ENCODE measurements around the gene WWOX. TPM values are rescaled to one million over a fixed set of nuclear protein-coding genes. Genes with fewer than 3 reads are reported as not detected.

Gene WWOX
- polyA plus RNA-seq, 3 donors: 36.4 to 36.6 (median 36.5) TPM

DNA sequence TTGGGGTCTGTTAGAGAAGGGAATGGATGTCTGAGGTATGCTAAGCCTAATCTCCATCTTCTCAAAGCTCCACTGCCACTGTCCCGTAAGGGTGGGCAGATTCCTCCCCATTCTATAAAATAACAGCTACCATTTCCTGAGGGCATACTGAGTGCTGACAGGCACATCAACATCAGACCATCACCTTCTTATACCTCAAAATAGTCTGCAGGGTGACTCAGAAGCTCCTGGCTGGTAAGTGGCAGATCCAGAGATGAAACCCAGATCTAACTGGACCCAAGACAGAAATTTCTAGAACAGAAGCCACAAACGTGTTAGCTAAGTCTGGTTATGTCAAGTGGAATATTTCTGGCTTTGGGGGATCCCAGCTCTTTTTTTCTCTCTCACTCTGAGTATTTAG lies 548.0 kb downstream of the WWOX start:
- DNase-seq: no peak

DNA sequence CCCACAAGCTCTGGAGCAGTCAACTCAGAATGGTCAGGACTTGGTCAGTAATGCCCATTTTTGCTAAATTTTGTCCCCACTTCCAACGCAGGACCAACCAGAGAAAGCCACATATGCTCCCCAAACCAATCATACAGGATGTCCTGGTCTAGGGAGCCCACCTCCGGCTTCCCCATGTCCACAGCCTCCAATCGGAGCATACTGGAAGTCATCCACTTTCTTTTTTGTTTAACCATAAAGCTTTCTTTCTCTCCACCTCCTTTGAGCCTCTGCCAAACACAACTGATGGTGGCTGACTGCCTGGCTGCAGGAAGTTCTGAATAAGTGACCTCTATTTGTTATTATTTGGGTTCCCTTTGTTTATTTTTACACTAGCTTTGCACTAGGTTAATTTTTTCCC lies 549.1 kb downstream of the WWOX start:
- DNase-seq: peak; percentile 42

DNA sequence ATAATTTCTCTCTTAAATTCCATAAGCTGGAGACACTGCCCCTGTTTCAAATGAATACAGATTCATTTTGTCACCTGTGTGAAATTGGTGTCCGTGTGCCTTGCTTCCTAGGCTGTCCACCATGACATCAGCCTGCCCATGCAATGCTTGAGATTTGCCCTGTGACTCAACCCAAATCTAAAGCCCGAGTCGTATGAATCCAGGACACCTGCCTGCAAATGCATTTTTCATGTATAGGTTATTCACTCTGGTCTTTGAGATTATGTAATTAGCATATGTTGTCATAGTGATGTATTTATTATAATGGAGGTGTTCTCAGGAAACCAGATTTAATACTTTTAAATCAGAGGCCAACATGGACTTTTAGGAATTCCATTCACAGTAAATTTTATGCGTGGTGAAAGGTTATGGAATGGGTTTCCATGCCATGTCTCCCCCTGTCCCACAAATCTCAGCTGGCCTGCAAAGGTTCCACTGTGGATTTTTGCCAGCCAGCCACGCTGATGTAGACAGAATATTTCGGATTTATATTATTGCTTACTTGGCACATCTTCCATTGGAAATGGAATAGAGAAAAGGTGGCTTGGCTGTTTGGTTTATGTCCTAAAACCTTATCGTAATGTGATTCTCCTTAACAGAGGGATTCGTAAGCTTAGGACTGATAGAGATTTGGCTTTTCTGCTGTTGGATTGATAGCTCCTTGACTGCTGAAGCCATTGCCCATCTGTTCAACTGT lies 551.1 kb downstream of the WWOX start:
- DNase-seq: no peak

DNA sequence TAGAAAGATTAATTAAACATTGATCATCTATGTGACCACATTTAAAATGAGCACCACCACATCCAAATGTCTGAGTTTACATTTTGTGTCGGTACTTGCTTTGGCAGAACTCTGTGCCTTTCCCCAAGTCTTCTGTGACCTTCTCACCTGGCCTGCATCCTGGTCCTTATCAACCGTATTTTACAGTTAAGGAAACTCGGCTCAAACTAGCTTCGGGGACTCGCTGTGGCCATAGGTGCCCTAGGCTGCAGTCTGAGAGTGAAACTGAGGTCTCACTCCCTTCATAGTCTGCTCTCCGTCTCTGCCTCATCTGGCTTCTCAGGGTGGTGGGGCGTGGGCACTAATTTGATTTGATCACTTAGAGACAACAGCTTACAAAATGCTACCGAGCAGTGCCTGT lies 555.5 kb downstream of the WWOX start:
- DNase-seq: no peak

DNA sequence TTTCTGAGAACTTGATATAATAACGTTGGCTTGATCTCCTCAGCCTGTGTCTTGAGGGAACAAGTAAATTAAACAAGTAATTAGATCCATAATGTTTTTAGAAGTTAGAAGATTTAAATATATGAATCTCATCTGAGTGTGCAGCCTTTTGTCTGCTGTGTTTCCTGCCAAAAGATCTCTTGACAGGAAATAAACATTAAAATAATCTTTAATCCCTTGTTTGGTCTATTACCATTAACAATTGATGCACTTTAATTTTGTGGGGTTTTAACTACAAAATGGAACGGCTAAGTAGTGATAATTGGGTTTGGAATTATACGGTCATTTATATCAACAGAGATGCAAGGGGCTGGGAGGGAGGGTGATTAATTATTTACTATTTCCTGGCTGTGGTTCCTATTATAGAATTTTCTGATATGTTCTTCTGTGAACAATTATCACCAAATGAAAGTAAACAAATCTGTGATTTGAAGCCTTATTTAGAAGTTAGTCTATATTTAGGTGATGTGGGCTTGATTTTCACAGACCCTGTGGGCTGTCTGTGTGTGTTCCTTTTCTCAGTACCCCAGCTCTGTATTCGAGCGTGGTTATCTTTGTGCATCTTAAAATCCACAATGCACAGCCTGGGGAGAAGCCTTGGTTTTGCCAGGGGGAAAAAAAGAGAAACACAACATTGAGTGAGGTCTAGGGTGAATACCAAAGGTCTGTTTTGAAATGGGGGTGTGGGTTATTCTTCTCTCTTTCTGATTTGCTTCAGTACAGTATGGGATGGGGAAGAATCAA lies 556.1 kb downstream of the WWOX start:
- DNase-seq: no peak

DNA sequence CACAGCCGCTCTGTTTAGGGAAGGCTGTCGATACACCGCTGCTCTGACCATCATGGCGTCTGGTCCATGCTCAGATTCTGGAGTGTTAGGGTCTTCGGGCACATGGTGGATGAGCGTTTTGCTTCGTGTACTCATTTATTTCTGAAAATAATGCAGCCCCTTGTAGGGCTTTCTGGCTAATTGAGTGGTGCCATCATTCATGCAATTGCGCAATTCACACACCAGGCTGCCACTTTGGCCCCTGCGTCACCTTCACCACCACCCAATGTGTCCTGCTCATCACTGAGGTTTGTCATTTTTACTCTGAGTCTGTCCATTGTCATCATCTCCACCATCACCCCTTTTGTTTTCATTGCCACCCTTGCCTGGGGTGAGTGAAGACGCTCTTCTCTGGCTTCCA lies 557.4 kb downstream of the WWOX start:
- DNase-seq: no peak

DNA sequence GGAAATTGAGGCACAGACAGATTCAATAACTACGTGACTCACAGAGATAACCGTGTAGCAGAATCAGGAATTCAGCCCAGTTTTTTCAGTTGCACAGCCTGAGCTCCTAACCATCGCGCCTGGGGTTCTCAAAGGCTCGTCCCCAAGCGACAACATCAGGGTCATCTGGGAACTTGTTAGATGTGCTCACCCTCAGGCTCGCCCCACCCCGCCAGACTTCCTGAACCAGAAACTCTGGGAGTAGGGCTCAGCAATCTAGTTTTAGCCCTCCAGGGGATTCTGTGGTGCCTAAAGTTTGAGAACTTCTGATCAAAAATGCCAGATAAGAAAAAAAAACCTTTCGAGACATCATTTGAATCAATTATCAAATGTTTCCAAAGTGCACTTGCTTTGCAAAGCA lies 559.8 kb downstream of the WWOX start:
- no peak for DNase-seq

DNA sequence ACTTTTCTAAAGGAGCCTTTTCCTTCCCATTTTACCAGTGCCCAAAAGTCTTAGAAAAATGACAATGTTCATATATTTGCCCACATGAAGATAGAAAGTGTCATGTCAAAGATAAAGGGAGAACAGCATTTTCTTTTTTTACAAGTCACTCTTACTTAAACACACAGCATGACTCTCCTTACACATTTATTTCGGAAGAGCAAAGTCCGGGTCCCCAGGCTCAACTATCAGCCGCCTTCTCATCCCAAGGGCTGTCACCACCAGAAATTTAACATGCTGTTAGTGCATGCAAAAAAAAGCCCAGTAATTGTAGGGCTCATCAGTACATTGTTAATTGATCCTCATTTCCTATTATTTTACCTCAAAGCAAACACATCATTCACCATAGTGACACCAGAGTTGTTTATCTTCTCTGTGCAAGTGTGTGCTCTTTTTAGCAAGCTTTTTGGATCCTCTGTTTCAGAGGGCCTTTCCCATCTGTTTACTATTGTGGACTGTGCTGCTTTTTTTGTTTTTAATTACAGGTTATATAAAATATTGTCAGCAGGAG lies 560.3 kb downstream of the WWOX start:
- no peak for DNase-seq

DNA sequence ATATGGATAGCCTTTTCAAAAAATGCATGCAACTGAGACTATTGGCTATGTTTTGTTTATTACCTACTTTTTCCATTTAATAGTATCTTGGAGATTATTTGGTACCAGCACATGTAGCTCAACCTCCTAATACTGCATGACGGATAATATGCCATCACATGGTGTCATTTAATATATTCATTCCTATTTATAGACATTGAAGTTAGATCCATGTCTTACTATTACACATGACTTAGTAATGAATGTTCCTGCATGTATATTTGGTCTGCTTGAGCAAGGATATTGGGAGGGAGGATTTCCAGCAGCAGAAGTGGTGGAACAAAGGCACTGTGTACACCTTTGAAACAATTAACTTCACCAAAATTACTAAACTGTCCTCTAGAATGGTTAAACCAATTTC lies 561.3 kb downstream of the WWOX start:
- DNase-seq: no peak

DNA sequence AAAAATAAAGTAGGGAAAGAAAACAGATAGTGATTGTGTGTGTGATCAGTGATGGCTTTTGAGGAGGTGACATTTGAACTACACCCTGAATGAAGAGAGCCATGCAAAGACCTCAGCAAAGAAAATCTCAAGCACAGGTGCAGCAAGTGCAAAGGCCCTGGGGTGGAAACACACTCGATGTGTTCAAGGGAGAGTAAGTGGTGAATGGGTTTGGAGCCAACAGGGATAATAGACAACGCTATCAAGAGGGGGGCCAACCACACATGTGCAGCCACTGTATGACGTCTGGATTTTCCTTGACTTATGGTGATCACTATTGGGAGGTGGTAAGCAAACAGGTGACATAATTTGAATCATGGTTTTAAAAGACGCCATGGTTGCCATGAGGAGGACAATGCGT lies 564.2 kb downstream of the WWOX start:
- no peak for DNase-seq

DNA sequence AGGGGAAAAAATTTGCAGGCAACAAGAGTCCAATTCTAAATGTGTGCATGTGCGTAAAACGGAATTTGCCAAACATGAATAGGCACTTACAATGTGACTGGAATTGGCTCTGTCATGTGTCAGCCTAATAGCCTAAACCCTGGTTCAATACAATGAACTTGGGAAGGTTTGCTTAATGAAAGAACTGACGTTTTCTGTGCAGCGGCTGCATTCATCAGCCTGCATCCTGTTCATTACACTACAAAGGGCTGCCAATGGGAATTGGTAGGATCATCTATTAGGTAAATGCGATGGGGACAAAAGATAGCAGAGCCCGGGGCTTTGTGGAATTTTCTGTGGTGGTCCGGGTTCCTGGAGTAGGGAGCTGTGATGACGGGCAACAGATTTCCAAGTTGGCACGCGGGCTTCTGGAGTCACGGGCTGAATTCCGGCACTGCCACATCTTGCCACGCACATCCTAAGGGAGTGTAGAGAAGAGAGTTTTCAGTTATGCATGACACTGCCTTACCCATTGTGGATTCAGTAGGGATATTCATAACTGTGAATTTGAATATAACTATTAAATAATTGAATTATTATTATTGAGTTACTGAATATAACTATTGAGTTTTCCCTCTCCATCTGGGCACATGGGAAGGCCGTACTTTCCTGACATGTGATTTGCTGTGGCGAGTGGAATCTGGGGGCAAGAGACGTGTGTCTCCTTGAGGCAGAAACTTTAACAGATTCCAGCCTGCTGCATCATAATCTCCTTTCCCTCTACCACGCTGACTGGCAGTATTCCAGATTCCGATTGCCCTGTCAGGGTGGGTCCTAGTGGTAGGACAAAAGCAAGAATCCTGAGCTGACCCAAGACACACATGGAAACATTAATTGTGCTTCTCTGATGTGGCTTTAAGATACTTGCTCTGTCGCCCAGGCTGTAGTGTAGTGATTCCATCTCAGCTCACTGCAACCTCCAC lies 565.6 kb downstream of the WWOX start:
- no peak for DNase-seq

DNA sequence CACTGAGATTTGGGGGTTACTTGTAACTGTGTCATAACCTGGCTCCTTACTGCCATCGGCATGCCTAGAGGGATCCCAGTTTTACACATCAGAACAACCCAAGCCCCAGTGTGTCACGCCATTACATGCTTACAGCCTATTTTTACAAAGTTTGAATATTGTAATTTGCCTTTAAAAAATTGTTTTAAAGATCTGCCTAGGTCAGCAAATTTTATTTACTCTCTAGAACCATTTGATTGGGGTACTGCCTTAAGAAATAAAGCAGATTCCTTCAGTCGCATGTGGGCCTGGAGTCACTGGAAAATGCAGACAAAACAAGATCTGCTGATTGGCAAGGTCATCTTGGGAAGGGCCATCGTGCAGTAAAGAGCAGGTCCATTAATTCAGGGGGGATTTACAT lies 566.9 kb downstream of the WWOX start:
- no peak for DNase-seq

DNA sequence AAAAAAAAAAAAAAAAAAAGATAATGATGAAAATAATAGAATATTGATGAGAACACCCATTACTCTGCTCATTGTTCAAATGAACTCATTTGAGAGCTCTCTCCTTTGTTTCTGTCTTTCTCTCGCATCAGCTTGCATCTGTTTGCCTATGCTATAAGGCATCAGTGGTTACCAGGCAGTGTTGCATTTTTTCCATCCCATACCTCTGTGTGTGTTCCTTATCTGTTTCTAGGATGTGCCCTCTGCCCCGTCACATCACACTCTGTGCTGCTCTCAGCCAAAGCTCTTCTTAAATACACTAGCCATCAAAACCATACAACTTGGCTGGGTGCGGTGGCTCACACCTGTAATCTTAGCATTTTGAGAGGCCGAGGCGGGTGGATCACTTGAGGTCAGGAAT lies 568.2 kb downstream of the WWOX start:
- no peak for DNase-seq

DNA sequence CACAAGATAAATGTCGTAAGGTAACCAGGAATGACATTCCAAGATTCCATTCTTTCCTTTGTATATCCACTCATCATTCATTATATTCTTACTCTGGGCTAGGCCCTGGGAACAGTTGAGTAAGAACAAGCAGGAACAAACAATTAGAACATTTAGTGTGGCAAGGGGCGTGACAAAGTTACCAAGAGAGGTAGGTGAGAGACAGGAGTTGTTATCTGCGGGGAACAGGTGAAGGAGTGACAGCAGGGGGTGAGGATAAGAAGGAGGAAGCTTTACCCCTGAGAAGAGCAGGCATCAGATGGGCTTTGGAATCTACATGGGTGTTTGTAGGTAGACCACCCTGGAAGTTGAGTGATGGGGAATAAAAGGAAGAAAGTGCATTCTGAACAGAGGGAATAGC lies 568.9 kb downstream of the WWOX start:
- DNase-seq: no peak

DNA sequence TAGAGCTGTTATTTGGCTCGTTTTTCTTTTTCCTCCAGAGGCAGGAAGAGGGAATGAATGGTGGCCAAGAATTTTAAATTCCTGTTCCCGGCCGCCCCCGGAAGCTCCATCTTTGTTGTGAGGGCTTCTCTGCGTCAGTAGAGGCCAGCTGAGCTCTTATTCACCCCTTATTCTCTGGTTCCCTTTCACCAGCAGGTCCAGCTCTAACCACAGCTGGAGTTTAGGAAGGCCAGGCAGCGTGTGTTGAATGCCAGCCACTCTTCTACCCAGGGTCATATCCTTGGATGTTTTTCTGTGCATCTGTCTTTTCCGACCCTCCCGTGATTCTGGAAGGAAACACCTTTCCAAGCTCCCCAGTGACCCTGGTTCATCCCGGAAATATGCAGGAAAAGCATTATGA lies 570.5 kb downstream of the WWOX start:
- DNase-seq: peak; percentile 48

DNA sequence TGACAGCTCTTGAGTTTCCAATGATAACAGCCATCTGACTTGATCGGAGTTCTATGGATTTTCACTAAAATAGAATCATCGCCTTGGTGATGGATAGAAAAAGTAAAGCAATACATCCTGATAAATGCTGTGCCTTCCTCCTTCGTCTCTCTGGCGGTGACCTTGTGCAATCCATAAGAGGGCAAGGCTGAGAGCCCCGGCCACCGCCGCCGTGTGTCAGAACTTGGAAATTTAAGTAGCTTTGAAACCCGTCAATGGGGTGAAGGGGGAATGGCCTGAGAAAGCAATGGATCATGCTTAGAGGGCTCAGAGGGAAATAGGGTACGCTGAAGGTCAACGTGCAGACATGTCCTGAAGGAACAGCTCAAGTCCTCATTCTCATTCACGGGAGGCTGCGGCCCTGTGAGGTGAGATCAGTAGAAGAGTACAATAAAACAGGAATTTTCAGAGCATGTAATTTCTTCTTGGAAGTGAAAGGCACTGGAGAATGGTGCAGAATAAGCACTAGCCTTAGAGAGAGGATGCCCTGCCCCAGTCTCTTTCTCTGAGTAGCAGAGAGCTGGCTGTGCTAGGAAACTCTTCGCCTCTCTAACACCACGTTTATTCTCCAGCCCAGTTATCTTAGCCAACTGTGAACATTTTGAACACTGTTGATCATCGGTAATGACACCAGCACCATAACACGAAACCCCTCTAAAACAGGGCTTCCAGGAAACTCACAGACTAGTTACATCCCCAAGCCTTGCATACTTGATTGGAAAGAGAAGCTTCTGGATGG lies 573.5 kb downstream of the WWOX start:
- no peak for DNase-seq

DNA sequence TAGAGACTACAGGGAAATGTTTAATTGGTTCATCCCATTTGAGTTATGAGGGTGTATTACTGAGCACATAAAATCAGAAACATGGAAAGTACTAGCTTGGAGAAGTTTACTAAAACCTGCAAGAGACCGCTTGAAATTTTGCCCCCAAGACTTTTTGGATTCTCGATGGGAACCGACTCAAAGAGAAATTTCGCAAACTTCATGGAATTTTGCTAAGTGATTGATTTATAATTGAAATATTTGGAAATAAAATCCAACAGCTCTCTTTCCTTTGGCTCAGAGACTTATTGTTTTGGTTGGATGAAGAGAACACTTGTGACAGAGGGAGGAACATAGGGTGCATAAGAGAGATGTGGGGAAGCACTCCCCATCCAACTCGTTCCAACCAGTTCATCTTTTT lies 574.4 kb downstream of the WWOX start:
- no peak for DNase-seq

DNA sequence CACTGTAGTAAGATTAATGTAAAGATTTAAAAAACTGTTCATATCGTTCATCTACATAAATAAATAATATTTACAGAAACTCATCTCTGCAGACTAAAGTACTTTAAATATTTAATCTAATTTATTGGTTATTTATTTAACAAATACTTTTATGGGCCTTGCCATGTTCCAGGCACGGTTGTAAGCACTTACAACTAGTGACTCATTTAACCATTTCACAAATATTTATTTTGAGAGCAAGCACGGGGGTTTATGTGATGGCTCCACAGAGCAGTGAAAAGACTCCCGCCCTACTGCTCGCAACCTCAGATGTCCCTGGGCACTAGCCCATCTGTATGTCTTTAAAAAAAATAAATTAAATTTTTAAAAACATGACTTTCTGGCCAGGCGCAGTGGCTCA lies 575.9 kb downstream of the WWOX start:
- DNase-seq: no peak

DNA sequence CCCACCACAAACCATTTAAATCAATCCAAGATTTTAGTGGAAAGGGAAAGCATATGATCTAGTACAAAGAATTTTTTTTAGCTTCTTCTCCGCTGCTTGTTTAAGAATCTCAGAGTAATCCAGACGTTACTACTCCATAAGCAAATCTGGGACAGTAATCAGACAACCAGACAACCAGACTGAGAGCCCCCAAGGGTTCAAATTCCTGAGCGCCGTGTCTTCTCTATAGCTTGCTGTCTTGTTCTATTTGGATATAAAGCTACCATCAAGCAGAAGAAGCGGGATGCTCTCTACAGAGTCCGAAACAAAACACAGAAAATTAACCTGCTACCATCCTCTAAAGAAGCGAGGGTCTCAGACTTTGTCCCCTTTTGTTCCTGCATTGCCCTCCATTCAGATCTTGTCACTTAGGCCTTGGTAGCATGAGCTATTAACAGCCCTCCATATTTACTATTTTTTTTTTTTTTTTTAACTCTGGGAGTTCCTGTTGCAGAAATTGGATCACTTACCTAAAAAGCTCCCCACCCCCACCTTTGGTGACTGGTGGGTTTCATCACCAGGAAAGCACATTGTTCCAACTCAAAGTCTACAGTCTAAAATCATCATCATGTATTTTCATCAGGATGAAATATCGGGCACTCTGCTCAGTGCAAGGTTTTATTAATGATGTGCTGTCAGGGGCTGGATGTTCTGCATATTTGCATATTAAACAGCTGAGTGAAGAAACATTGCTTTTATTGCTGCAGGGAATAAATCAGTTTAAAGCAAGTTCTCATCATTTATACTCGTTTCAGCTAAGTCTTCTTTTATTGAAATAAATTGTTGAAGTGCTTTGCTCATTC lies 576.7 kb downstream of the WWOX start:
- DNase-seq: peak; percentile 46

DNA sequence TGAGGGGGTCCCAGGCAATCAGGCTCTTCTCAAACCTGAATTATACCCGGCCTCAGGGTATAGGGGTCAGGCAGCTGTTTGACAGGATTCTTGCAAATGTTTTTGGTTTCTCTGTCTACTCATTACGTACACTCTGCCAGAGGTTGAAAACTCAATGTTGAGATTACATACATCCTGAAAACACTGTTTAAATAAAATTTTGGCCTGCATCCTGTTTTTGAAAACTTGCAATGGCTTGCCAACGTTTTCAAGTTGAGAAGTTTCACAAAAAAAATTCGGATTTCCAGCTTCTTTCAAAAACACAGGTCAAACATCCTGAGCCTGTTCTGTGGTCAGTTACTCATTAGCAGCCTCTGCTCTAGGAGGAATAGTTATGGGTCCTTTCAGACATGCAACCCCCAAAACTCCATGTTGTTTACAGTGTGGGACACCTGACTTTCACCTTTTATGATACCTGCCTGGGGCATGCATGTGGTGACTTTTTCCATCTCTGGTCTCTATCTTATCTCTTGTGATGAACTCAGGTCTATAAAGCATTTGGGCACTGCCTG lies 577.8 kb downstream of the WWOX start:
- DNase-seq: no peak

Measured in renal pelvis (tissue), 4 donors.